Ishikawa (cell line): ENCODE data around the gene LCNL1.
A peak's percentile ranks its signal among the peaks of the same experiment; 100 is the strongest.

Experiments
- CEBPB ChIP-seq: IDR thresholded peaks from 2 replicates; pipeline ENCODE4 v1.6.1; 2012
- CREB1 ChIP-seq: IDR thresholded peaks from 2 replicates; pipeline ENCODE4 v1.6.1; 2012; ENCODE audit warnings: low read depth
- EGR1 ChIP-seq: IDR thresholded peaks from 2 replicates; pipeline ENCODE4 v1.6.1; 2012
- EP300 ChIP-seq: IDR thresholded peaks from 2 replicates; pipeline ENCODE4 v1.6.1; 2012; ENCODE audit warnings: borderline replicate concordance
- FOXM1 ChIP-seq: IDR thresholded peaks from 2 replicates; pipeline ENCODE4 v1.6.1; 2012; ENCODE audit warnings: low read depth, borderline replicate concordance
- MAX ChIP-seq: IDR thresholded peaks from 2 replicates; pipeline ENCODE4 v1.6.1; 2012
- NFIC ChIP-seq: IDR thresholded peaks from 2 replicates; pipeline ENCODE4 v1.6.1; 2012
- RAD21 ChIP-seq: IDR thresholded peaks from 2 replicates; pipeline ENCODE4 v1.6.1; 2012; ENCODE audit warnings: low read depth
- REST ChIP-seq: IDR thresholded peaks from 2 replicates; pipeline ENCODE4 v1.6.1; 2012; ENCODE audit warnings: low read depth, mild to moderate bottlenecking
- TAF1 ChIP-seq: IDR thresholded peaks from 2 replicates; pipeline ENCODE4 v1.6.1; 2012; ENCODE audit warnings: low read depth, mild to moderate bottlenecking
- TCF12 ChIP-seq: IDR thresholded peaks from 2 replicates; pipeline ENCODE4 v1.6.1; 2012; ENCODE audit warnings: low read depth
- TEAD4 ChIP-seq: IDR thresholded peaks from 2 replicates; pipeline ENCODE4 v1.6.1; 2012
- USF1 ChIP-seq: IDR thresholded peaks from 2 replicates; pipeline ENCODE4 v1.6.1; 2012
- YY1 ChIP-seq: IDR thresholded peaks from 2 replicates; pipeline ENCODE4 v1.6.1; 2012; ENCODE audit warnings: low read depth
- ZBTB7A ChIP-seq: IDR thresholded peaks from 2 replicates; pipeline ENCODE4 v1.6.1; 2012; ENCODE audit warnings: low read depth

The LCNL1 gene

GRCh38 chr9:136944519-136945332 lies 38.1 kb upstream of the LCNL1 start, which contains the start of the genes C8G and FBXW5:
C8G (plus strand) TSS chr9:136945243; CDS start chr9:136945321, 78 bp downstream.
FBXW5 (minus strand) TSS chr9:136944738; CDS start chr9:136944083, 655 bp downstream.
- no peak for TF ChIP-seq TAF1
- peak; percentile 81 for TF ChIP-seq YY1
- 0 out of 2 replicates have a peak, but pooled peaks have one; percentile 20 for TF ChIP-seq ZBTB7A
- no peak for TF ChIP-seq TEAD4
- no peak for TF ChIP-seq FOXM1
- TF ChIP-seq EGR1: peak; percentile 89
- TF ChIP-seq NFIC: no peak
- peak; percentile 29; the same call in 1 of the 2 replicates for TF ChIP-seq RAD21

- no peak for TF ChIP-seq USF1
- TF ChIP-seq RAD21: no peak
- TF ChIP-seq TEAD4: no peak
- TF ChIP-seq EP300: no peak
- no peak for TF ChIP-seq EGR1
- TF ChIP-seq YY1: no peak
- no peak for TF ChIP-seq CEBPB
- TF ChIP-seq CREB1: no peak
- no peak for TF ChIP-seq TCF12
- no peak for TF ChIP-seq MAX
- no peak for TF ChIP-seq TAF1
- no peak for TF ChIP-seq NFIC
These were observed 37.2 kb upstream of the LCNL1 start for GRCh38 chr9:136945333-136946227.

- TF ChIP-seq REST: no peak
- no peak for TF ChIP-seq USF1
- TF ChIP-seq FOXM1: no peak
- TF ChIP-seq NFIC: no peak
These were observed 36.4 kb upstream of the LCNL1 start for GRCh38 chr9:136946228-136947027.

- TF ChIP-seq CREB1 (no peak), EGR1 (no peak), FOXM1 (no peak), MAX (no peak), TAF1 (no peak), YY1 (no peak), ZBTB7A (no peak; the same call in 1 of the 2 replicates), EP300 (no peak), USF1 (no peak), REST (no peak), CEBPB (no peak), NFIC (no peak), TEAD4 (no peak), TCF12 (no peak), RAD21 (no peak)
These were observed 35.5 kb upstream of the LCNL1 start for GRCh38 chr9:136947028-136947891.
